ENCODE results near the gene LDB2.

The LDB2 gene

DNA sequence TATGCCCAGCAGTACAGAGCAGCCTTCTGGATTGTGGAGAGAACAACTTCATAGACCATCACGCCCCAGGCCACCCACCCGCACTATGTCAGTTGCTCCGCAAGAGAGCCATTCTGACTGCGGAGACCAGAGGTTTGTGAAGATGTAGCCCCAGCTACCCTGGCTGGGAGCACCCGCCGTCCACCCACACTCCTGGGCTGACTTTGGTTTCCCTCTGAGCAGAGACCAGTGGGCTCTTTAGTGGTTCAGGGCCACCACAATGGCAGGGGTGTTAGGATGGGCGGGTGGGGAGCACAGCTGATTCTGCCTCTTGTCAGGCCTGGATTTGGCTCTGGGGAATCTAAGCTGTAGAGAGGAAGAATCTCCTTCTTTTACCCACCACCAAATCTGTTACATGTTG is 313.4 kb downstream of the LDB2 start:
- H3K9ac ChIP-seq (ENCODE audit: low read length), result no peak overlapping the region
- no peak overlapping the region for H3K4me3 ChIP-seq (ENCODE audit: low read length)
- no peaks in the 10 kb centered on the region for H3K9me2 ChIP-seq (replicated peaks; ENCODE audit: insufficient read depth, low read length)
- H3K36me3 ChIP-seq (replicated peaks; ENCODE audit: insufficient read depth, low read length), result no peaks in the 10 kb centered on the region
- DNase-seq, result no peak
- no peak overlapping the region for H3K27ac ChIP-seq (ENCODE audit: low read length)
- TF ChIP-seq, protein P1, sequence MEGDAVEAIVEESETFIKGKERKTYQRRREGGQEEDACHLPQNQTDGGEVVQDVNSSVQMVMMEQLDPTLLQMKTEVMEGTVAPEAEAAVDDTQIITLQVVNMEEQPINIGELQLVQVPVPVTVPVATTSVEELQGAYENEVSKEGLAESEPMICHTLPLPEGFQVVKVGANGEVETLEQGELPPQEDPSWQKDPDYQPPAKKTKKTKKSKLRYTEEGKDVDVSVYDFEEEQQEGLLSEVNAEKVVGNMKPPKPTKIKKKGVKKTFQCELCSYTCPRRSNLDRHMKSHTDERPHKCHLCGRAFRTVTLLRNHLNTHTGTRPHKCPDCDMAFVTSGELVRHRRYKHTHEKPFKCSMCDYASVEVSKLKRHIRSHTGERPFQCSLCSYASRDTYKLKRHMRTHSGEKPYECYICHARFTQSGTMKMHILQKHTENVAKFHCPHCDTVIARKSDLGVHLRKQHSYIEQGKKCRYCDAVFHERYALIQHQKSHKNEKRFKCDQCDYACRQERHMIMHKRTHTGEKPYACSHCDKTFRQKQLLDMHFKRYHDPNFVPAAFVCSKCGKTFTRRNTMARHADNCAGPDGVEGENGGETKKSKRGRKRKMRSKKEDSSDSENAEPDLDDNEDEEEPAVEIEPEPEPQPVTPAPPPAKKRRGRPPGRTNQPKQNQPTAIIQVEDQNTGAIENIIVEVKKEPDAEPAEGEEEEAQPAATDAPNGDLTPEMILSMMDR (IDR thresholded peaks at IDR 0.05; ENCODE audit: low read length), result no peak
- no peak for TF ChIP-seq EZH2phosphoT487 (IDR thresholded peaks at IDR 0.05; ENCODE audit: low read length)
- TF ChIP-seq EZH2 (optimal IDR thresholded peaks at IDR 0.05; ENCODE audit: low read depth, low read length), result no peak
- H4K20me1 ChIP-seq (ENCODE audit: insufficient read depth, low read length), result no peaks in the 10 kb centered on the region
- H2AFZ ChIP-seq (ENCODE audit: low read length), result no peak overlapping the region
- no peaks in the 10 kb centered on the region for H3K27me3 ChIP-seq (replicated peaks; ENCODE audit: insufficient read depth, low read length)
- H3K79me2 ChIP-seq (ENCODE audit: low read length), result no peaks in the 10 kb centered on the region
- H3F3A ChIP-seq (ENCODE audit: insufficient read depth, low read length), result no peaks in the 10 kb centered on the region
- H3K9me3 ChIP-seq (replicated peaks; ENCODE audit: insufficient read depth, low read length), result no peaks in the 10 kb centered on the region
- no peaks in the 10 kb centered on the region for H3K4me1 ChIP-seq (ENCODE audit: low read length)
- no peak overlapping the region for H3K4me2 ChIP-seq (ENCODE audit: low read depth, low read length)

DNA sequence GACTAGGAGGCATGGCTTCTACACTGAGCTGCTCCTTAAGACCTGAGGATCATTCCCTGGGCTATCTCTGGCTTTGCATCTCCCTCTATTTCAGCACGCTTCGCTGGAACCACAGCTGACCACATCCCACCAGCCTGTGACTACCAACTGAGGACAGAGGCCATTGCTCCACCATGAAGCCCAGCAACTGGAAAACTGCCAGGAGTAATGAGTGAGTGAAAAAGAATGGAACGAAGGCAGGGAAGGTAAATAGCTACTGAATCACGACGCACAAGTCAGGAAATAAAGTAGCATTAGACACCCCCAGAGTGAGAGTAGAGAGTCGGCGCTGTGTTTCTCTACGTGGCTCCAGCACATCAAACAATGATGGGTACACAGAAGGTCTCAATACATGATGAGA is 314.7 kb downstream of the LDB2 start:
- Histone ChIP-seq H3K27ac (ENCODE audit: low read length) (no peak overlapping the region), H3K9me2 (replicated peaks; ENCODE audit: insufficient read depth, low read length) (no peaks in the 10 kb centered on the region), H3K9me3 (replicated peaks; ENCODE audit: insufficient read depth, low read length) (no peaks in the 10 kb centered on the region), H3K4me3 (ENCODE audit: low read length) (no peak overlapping the region), H3K4me1 (ENCODE audit: low read length) (no peaks in the 10 kb centered on the region), H3K27me3 (replicated peaks; ENCODE audit: insufficient read depth, low read length) (no peaks in the 10 kb centered on the region), H3K4me2 (ENCODE audit: low read depth, low read length) (no peak overlapping the region), H3K36me3 (replicated peaks; ENCODE audit: insufficient read depth, low read length) (no peaks in the 10 kb centered on the region), H3K79me2 (ENCODE audit: low read length) (no peaks in the 10 kb centered on the region), H4K20me1 (ENCODE audit: insufficient read depth, low read length) (no peaks in the 10 kb centered on the region), H2AFZ (ENCODE audit: low read length) (no peak overlapping the region), H3K9ac (ENCODE audit: low read length) (no peak overlapping the region), H3F3A (ENCODE audit: insufficient read depth, low read length) (no peaks in the 10 kb centered on the region)
- no peak for DNase-seq
- TF ChIP-seq, protein P1 (IDR thresholded peaks at IDR 0.05; ENCODE audit: low read length), result no peak
- TF ChIP-seq EZH2phosphoT487 (IDR thresholded peaks at IDR 0.05; ENCODE audit: low read length) (no peak), EZH2 (optimal IDR thresholded peaks at IDR 0.05; ENCODE audit: low read depth, low read length) (no peak)

DNA sequence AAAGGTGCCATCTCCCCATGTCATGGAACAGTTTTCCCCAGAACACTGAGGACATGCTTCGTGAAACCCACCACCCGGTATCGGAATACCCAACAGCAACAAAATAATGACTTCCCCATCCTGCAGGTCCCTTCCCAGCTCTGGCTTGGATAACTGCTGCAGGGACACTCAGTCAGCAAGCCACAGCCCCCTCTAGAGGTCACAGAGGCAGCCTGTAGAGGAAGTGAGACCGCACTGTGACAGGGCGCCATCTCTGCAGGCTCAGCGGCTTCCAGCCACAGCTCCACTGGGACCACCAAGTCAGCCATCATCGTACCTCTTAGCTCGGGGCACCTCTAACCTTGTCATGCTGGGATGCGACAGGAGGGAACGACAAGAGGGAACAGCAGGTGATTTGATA is 315.9 kb downstream of the LDB2 start:
- H3F3A ChIP-seq (ENCODE audit: insufficient read depth, low read length), result no peaks in the 10 kb centered on the region
- no peak overlapping the region for H3K9ac ChIP-seq (ENCODE audit: low read length)
- H3K36me3 ChIP-seq (replicated peaks; ENCODE audit: insufficient read depth, low read length), result no peaks in the 10 kb centered on the region
- no peaks in the 10 kb centered on the region for H3K9me2 ChIP-seq (replicated peaks; ENCODE audit: insufficient read depth, low read length)
- H3K4me1 ChIP-seq (ENCODE audit: low read length), result no peaks in the 10 kb centered on the region
- H3K9me3 ChIP-seq (replicated peaks; ENCODE audit: insufficient read depth, low read length), result no peaks in the 10 kb centered on the region
- no peaks in the 10 kb centered on the region for H3K27me3 ChIP-seq (replicated peaks; ENCODE audit: insufficient read depth, low read length)
- no peak overlapping the region for H3K27ac ChIP-seq (ENCODE audit: low read length)
- no peak overlapping the region for H3K4me2 ChIP-seq (ENCODE audit: low read depth, low read length)
- TF ChIP-seq EZH2 (optimal IDR thresholded peaks at IDR 0.05; ENCODE audit: low read depth, low read length), result no peak
- no peak overlapping the region for H3K4me3 ChIP-seq (ENCODE audit: low read length)
- H2AFZ ChIP-seq (ENCODE audit: low read length), result no peak overlapping the region
- H3K79me2 ChIP-seq (ENCODE audit: low read length), result no peaks in the 10 kb centered on the region
- no peak for DNase-seq
- no peaks in the 10 kb centered on the region for H4K20me1 ChIP-seq (ENCODE audit: insufficient read depth, low read length)

DNA sequence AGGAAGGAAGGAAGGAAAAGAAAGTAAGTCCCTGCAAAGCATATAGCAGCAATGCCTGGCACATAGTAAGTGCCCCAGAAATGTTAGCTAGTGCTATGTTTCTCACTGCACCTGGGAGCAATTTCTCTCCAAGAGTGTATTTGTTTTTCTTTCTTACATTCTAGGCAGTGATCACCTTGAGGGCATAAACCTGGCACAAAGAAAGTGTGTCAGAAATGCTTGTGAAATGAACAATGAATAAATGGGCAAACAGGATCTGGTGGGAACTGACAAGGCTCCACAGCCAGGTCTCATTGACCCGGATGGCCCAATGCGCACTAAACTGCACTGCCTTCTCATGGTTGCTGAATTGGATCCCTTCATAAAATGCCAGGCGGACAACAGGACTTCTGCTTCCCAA is 316.4 kb downstream of the LDB2 start:
- no peaks in the 10 kb centered on the region for H3K9me2 ChIP-seq (replicated peaks; ENCODE audit: insufficient read depth, low read length)
- no peaks in the 10 kb centered on the region for H3K4me1 ChIP-seq (ENCODE audit: low read length)
- H3K9me3 ChIP-seq (replicated peaks; ENCODE audit: insufficient read depth, low read length), result no peaks in the 10 kb centered on the region
- no peak overlapping the region for H3K4me3 ChIP-seq (ENCODE audit: low read length)
- no peaks in the 10 kb centered on the region for H3K36me3 ChIP-seq (replicated peaks; ENCODE audit: insufficient read depth, low read length)
- no peaks in the 10 kb centered on the region for H4K20me1 ChIP-seq (ENCODE audit: insufficient read depth, low read length)
- H3K27me3 ChIP-seq (replicated peaks; ENCODE audit: insufficient read depth, low read length), result no peaks in the 10 kb centered on the region
- no peak overlapping the region for H2AFZ ChIP-seq (ENCODE audit: low read length)
- no peak for DNase-seq
- H3K79me2 ChIP-seq (ENCODE audit: low read length), result no peaks in the 10 kb centered on the region
- H3K27ac ChIP-seq (ENCODE audit: low read length), result no peak overlapping the region
- no peak overlapping the region for H3K9ac ChIP-seq (ENCODE audit: low read length)
- no peak overlapping the region for H3K4me2 ChIP-seq (ENCODE audit: low read depth, low read length)
- no peaks in the 10 kb centered on the region for H3F3A ChIP-seq (ENCODE audit: insufficient read depth, low read length)
- TF ChIP-seq EZH2 (optimal IDR thresholded peaks at IDR 0.05; ENCODE audit: low read depth, low read length) (no peak), EZH2phosphoT487 (IDR thresholded peaks at IDR 0.05; ENCODE audit: low read length) (no peak)
- TF ChIP-seq, protein P1 (IDR thresholded peaks at IDR 0.05; ENCODE audit: low read length), result no peak

Data from MM.1S (cell line).